Panc1 (cell line): ENCODE results near the gene BUD31.
"Not testable (repeated sequence)": the region's sequence is repeated elsewhere in the genome, so short reads cannot be mapped to it uniquely, and the experiment has no call there.

ENCODE experiments used
- CTCF ChIP-seq: fragments of 450-650 bp; IDR thresholded peaks from 2 replicates; pipeline ENCODE4 v1.5.1; 2017; ENCODE audit warnings: mild to moderate bottlenecking
- POLR2AphosphoS5 ChIP-seq: IDR thresholded peaks from 2 replicates; pipeline ENCODE4 v1.6.1; 2012; ENCODE audit warnings: mild to moderate bottlenecking, low read depth, low read length, moderate library complexity
- SIN3A ChIP-seq: IDR thresholded peaks from 2 replicates; pipeline ENCODE4 v1.6.1; 2012; ENCODE audit warnings: low read depth, mild to moderate bottlenecking, low read length, moderate library complexity, borderline replicate concordance; ENCODE audit not compliant: insufficient read depth
- TF ChIP-seq, protein P1 (sequence below), 2 experiments: IDR thresholded peaks; 2 replicates each; pipeline ENCODE4 v1.6.1; 2011 to 2012; ENCODE audit warnings: low read depth in 2 of 2, control low read depth in 1 of 2, low read length in 1 of 2, mild to moderate bottlenecking in 1 of 2, moderate library complexity in 1 of 2; ENCODE audit not compliant: insufficient read depth in 1 of 2

- TF ChIP-seq CTCF, POLR2AphosphoS5, SIN3A: not testable (repeated sequence)
- TF ChIP-seq, protein P1, sequence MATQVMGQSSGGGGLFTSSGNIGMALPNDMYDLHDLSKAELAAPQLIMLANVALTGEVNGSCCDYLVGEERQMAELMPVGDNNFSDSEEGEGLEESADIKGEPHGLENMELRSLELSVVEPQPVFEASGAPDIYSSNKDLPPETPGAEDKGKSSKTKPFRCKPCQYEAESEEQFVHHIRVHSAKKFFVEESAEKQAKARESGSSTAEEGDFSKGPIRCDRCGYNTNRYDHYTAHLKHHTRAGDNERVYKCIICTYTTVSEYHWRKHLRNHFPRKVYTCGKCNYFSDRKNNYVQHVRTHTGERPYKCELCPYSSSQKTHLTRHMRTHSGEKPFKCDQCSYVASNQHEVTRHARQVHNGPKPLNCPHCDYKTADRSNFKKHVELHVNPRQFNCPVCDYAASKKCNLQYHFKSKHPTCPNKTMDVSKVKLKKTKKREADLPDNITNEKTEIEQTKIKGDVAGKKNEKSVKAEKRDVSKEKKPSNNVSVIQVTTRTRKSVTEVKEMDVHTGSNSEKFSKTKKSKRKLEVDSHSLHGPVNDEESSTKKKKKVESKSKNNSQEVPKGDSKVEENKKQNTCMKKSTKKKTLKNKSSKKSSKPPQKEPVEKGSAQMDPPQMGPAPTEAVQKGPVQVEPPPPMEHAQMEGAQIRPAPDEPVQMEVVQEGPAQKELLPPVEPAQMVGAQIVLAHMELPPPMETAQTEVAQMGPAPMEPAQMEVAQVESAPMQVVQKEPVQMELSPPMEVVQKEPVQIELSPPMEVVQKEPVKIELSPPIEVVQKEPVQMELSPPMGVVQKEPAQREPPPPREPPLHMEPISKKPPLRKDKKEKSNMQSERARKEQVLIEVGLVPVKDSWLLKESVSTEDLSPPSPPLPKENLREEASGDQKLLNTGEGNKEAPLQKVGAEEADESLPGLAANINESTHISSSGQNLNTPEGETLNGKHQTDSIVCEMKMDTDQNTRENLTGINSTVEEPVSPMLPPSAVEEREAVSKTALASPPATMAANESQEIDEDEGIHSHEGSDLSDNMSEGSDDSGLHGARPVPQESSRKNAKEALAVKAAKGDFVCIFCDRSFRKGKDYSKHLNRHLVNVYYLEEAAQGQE (IDR thresholded peaks at IDR 0.05; ENCODE audit: insufficient read depth in 1 of 2, low read depth in 2 of 2, low read length in 1 of 2), result not testable (repeated sequence)
Observed at GRCh38 chr7:99387239-99387635, 21.5 kb upstream of the BUD31 start.
